Measurements from ENCODE around the gene SLC13A4. TPM values are rescaled to one million over a fixed set of nuclear protein-coding genes. Genes with fewer than 3 reads are reported as not detected.

SLC13A4 gene
- total RNA-seq, 2 experiments from 2014 or later: not detected

DNA sequence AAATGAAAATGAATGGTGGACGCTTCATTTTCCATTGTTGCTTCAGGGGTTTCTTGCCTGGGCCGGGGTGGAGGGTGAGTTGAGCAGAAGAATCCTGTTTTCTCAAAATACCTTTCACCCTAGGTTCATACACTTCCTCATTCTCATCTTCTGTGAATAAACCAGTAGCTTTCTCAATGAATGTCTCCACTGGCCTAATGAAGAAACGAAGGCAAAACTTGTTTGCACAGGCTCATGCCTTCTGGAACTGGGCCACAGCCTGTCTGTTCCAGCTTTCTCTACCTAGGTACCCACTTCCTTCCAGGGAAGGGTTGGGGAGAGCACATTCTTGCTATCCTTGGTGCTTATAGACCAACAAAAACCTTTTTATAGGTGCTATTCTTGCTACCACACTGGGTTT lies 44.4 kb downstream of the SLC13A4 start:
- BruUV-seq (replicated peaks): no TSS peak
- intact Hi-C loops (cut with micrococcal nuclease; ENCODE audit: unreplicated experiment): no loop called here
- H3K4me2 ChIP-seq (ENCODE audit: low read length): no peak overlapping the region
- H3K4me3 ChIP-seq (ENCODE audit: low read depth, low read length, poor library complexity, severe bottlenecking): no peak overlapping the region
- ChIA-PET CTCF (ENCODE audit: unreplicated experiment) (no interaction called here), POLR2A (interaction anchor here (0.9 kb wide), 2 partner anchors 9 to 10 kb away, joined by 3 read pairs; no protein-coding TSS in a partner anchor)
- H3K9me2 ChIP-seq (ENCODE audit: insufficient read depth, low read length): no peaks in the 10 kb centered on the region
- H4K20me1 ChIP-seq (ENCODE audit: insufficient read depth, low read length): no peaks in the 10 kb centered on the region
- TF ChIP-seq, protein P1, sequence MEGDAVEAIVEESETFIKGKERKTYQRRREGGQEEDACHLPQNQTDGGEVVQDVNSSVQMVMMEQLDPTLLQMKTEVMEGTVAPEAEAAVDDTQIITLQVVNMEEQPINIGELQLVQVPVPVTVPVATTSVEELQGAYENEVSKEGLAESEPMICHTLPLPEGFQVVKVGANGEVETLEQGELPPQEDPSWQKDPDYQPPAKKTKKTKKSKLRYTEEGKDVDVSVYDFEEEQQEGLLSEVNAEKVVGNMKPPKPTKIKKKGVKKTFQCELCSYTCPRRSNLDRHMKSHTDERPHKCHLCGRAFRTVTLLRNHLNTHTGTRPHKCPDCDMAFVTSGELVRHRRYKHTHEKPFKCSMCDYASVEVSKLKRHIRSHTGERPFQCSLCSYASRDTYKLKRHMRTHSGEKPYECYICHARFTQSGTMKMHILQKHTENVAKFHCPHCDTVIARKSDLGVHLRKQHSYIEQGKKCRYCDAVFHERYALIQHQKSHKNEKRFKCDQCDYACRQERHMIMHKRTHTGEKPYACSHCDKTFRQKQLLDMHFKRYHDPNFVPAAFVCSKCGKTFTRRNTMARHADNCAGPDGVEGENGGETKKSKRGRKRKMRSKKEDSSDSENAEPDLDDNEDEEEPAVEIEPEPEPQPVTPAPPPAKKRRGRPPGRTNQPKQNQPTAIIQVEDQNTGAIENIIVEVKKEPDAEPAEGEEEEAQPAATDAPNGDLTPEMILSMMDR (conservative IDR thresholded peaks at IDR 0.05; ENCODE audit: low read length): no peak
- TF ChIP-seq EZH2phosphoT487 (IDR thresholded peaks at IDR 0.05; ENCODE audit: borderline replicate concordance, low read depth, low read length): no peak
- no peaks in the 10 kb centered on the region for H3K79me2 ChIP-seq (ENCODE audit: insufficient read depth, low read depth, low read length)
- H3K36me3 ChIP-seq (ENCODE audit: insufficient read depth, low read length): no peaks in the 10 kb centered on the region
- H3K4me1 ChIP-seq (ENCODE audit: insufficient read depth, low read length, poor library complexity, severe bottlenecking): no peaks in the 10 kb centered on the region
- no peak overlapping the region for H2AFZ ChIP-seq (ENCODE audit: low read length)
- no peaks in the 10 kb centered on the region for H3K9me3 ChIP-seq (ENCODE audit: low read length)
- H3K27ac ChIP-seq (ENCODE audit: low read depth, low read length, poor library complexity, severe bottlenecking): no peak overlapping the region
- DNase-seq (ENCODE audit: low spot score): no peak

DNA sequence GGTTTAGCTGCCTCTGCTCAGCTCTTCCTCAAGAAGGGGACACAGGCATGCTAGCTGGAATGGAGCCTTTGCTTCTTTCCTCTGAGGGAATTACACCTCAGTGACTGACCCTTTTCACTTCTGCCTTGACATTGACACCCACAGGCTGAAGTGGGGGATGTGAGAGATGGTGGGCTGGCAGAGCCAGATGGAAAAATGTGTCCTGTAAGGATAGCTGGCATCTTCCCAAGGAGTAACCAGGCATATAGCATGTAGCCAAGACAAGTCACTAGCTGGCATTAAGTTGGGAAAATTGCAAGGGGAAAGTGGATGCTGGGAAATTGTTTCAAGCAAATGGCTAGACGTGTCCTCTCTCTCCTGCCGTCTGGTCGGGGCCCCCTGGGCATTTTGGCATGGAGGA lies 45.8 kb downstream of the SLC13A4 start:
- no peak for DNase-seq (ENCODE audit: low spot score)
- H3K4me3 ChIP-seq (ENCODE audit: low read depth, low read length, poor library complexity, severe bottlenecking): no peak overlapping the region
- H3K27ac ChIP-seq (ENCODE audit: low read depth, low read length, poor library complexity, severe bottlenecking): no peak overlapping the region
- ChIA-PET POLR2A (interaction anchor here (0.7 kb wide), 1 partner anchor 93 kb away, joined by 3 read pairs; no protein-coding TSS in a partner anchor), CTCF (ENCODE audit: unreplicated experiment) (interaction anchor here (0.5 kb wide), 1 partner anchor 37 kb away, joined by 4 read pairs; no protein-coding TSS in a partner anchor)
- H4K20me1 ChIP-seq (ENCODE audit: insufficient read depth, low read length): no peaks in the 10 kb centered on the region
- no peak overlapping the region for H2AFZ ChIP-seq (ENCODE audit: low read length)
- no peak for TF ChIP-seq EZH2phosphoT487 (IDR thresholded peaks at IDR 0.05; ENCODE audit: borderline replicate concordance, low read depth, low read length)
- TF ChIP-seq, protein P1 (conservative IDR thresholded peaks at IDR 0.05; ENCODE audit: low read length): no peak
- BruUV-seq (replicated peaks): no TSS peak
- H3K79me2 ChIP-seq (ENCODE audit: insufficient read depth, low read depth, low read length): no peaks in the 10 kb centered on the region
- H3K4me1 ChIP-seq (ENCODE audit: insufficient read depth, low read length, poor library complexity, severe bottlenecking): no peaks in the 10 kb centered on the region
- no peaks in the 10 kb centered on the region for H3K9me2 ChIP-seq (ENCODE audit: insufficient read depth, low read length)
- no peak overlapping the region for H3K4me2 ChIP-seq (ENCODE audit: low read length)
- intact Hi-C loops (cut with micrococcal nuclease; ENCODE audit: unreplicated experiment): no loop called here
- no peaks in the 10 kb centered on the region for H3K9me3 ChIP-seq (ENCODE audit: low read length)
- H3K36me3 ChIP-seq (ENCODE audit: insufficient read depth, low read length): peaks cover 5% of the 10 kb centered on the region; the same call in 1 of the 2 replicates

DNA sequence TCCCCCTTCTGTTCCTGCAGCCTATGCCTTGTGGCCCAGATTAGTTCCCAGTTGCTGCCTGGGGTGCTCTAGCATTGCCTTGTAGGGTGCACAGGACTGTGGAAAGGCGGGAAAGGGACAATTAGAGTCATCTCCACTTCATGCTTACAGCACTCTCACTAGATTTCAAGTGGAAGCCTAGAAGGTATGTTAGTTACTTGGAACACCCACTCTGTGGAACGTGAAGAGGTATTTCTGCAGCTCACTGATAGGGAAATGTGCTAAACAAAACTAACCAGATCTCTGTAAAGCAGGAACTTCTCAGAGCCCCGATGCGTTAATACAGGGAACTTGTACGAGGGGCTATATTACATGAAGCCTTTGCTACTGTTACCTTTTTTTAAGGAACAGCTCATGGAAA lies 46.2 kb downstream of the SLC13A4 start:
- intact Hi-C loops (cut with micrococcal nuclease; ENCODE audit: unreplicated experiment): no loop called here
- Histone ChIP-seq H3K4me2 (ENCODE audit: low read length) (no peak overlapping the region), H3K36me3 (ENCODE audit: insufficient read depth, low read length) (peaks cover 5% of the 10 kb centered on the region; the same call in 1 of the 2 replicates), H3K4me1 (ENCODE audit: insufficient read depth, low read length, poor library complexity, severe bottlenecking) (no peaks in the 10 kb centered on the region), H3K4me3 (ENCODE audit: low read depth, low read length, poor library complexity, severe bottlenecking) (no peak overlapping the region), H3K27ac (ENCODE audit: low read depth, low read length, poor library complexity, severe bottlenecking) (no peak overlapping the region), H4K20me1 (ENCODE audit: insufficient read depth, low read length) (no peaks in the 10 kb centered on the region), H3K9me2 (ENCODE audit: insufficient read depth, low read length) (no peaks in the 10 kb centered on the region), H3K9me3 (ENCODE audit: low read length) (no peaks in the 10 kb centered on the region), H3K79me2 (ENCODE audit: insufficient read depth, low read depth, low read length) (no peaks in the 10 kb centered on the region), H2AFZ (ENCODE audit: low read length) (no peak overlapping the region)
- no peak for TF ChIP-seq EZH2phosphoT487 (IDR thresholded peaks at IDR 0.05; ENCODE audit: borderline replicate concordance, low read depth, low read length)
- CTCF ChIA-PET (ENCODE audit: unreplicated experiment): interaction anchor here (0.5 kb wide), 1 partner anchor 36 kb away, joined by 4 read pairs; no protein-coding TSS in a partner anchor
- POLR2A ChIA-PET: interaction anchor here (0.7 kb wide), 1 partner anchor 93 kb away, joined by 3 read pairs; no protein-coding TSS in a partner anchor
- no peak for DNase-seq (ENCODE audit: low spot score)
- no TSS peak for BruUV-seq (replicated peaks)

All from OCI-LY7 (cell line).